HG03442 (cell line): ENCODE data around the gene SPHK2.

Experiments
- ATAC-seq: cut with Tn5 transposase; IDR thresholded peaks from one replicate; pipeline ENCODE4 v1.9.1; 2021; ENCODE audit warnings: mild to moderate bottlenecking, moderate library complexity; ENCODE audit not compliant: unreplicated experiment

Gene SPHK2

DNA sequence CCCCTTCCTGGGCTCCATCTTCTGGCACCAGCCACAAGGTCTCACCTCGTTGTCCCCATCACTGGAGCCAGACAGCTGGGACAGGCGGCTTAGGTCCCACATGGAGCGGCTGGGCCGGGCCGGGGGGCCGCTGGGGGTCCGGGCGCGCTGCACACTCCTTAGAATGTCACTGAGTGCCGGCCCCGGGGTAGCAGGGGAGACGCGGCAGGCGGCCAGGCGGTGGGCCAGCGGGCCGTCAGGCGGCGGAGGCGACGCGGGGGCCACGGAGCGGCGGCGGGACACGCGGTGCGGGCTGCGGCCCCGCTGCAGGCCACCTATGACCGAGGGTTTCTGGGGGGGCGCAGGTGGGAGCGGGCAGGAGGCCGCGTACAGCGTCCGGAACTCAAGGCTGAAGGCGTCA lies 15.9 kb upstream of the SPHK2 start:
- ATAC-seq, result no peak

DNA sequence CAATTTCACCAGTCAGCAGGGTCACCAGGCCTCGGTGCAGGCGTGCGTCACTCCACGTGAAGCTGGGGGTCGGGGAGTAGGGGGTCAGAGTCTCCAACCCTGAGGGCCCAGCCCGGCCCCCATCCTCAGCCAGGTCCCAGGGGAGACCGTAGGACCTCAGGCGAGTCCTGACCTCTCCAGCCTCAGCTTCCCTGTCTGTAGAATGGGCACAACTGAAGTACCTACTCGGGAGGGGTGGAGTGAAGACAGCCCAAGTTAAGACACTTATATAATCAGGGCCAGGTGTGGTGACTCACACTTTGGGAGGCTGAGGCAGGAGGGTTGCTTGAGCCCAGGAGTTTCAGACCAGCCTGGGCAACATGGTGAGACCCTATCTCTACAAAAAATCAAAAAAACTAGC lies 15.5 kb upstream of the SPHK2 start:
- no peak for ATAC-seq

DNA sequence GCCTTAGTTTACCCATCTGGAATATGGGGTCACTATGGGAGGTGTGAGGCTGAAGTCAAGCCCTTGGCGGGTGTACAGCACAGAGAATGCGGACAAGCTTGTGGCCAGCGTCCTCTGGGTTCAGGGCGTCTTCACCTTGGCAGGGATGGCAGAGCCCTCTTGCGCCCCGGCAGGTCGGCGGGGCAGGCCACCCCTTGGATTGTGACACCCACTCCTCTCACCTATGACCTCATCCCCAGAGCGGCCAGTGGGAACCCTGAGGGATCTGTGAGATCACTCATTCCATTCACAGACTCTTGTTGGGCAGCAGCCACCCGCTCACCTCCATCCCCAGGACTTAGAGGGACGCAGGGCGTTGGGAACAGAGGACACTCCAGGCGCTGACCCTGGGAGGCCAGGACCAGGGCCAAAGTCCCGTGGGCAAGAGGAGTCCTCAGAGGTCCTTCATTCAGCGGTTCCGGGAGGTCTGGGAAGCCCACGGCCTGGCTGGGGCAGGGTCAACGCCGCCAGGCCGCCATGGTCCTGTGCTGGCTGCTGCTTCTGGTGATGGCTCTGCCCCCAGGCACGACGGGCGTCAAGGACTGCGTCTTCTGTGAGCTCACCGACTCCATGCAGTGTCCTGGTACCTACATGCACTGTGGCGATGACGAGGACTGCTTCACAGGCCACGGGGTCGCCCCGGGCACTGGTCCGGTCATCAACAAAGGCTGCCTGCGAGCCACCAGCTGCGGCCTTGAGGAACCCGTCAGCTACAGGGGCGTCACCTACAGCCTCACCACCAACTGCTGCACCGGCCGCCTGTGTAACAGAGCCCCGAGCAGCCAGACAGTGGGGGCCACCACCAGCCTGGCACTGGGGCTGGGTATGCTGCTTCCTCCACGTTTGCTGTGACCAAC lies 12.6 kb upstream of the SPHK2 start, which contains the start of gene SPACA4:
SPACA4 (plus strand) TSS at position 280 of the 896 bp plus-strand sequence; CDS start at position 517, 237 bp downstream.
- ATAC-seq, result no peak

DNA sequence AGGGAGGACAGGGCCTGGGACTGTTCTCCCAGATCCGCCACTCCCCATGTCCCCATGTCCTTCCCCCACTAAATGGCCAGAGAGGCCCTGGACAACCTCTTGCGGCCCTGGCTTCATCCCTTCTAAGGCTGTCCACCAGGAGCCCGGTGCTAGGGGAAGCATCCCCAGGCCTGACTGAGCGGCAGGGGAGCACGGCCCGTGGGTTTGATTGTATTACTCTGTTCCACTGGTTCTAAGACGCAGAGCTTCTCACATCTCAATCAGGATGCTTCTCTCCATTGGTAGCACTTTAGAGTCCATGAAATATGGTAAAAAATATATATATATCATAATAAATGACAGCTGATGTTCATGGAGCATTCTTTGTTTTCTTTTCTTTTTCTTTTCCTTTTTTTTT lies 11.9 kb upstream of the SPHK2 start:
- ATAC-seq, result no peak

DNA sequence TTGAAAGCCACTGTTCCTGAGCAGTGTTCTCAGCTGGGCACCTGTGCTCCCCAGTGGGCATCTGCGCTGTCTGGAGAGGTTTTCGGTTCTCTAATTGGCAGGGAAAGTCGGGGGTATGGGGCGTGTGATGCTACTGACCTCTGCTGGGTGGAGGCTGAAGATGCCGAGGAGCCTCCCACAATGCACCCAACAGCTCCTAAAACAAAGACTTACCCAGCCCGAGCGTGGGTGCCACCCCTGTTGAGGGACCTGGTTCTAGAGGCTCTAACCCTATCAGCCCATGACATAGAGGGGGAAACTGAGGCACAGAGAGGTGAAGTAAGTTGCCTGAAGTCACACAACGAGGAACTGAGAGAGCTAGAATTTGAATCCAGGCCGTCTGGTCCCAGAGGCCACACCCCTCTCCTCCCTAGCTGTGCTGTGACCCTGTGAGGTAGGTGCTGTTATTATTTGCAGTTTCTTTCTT lies 10.5 kb upstream of the SPHK2 start:
- ATAC-seq, result no peak

DNA sequence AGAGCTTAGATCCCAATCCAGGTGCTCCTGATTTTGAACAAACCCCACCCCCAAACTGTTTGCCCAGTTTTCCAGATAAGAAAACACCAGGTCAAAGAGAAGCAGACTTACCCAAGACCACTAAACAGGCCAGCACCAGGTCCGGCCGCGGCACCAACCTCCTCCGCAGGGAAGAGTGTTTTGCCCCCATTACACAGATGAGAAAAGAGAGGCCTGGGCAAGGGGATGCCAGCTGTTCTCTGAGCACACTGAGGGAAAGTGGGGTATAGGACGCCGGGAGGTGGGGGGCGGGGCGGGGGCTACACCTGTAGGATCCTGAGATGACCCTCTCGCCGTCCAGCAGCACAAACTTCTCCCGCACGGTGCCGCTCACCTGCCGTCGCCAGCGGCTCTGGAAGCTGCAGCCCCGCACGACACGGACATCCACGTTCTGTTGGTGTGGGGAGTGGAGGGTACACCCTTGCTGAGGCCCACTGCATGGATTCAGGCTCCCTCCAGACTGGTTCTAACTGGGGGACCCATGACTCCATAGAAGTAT lies 9.7 kb upstream of the SPHK2 start:
- no peak for ATAC-seq

DNA sequence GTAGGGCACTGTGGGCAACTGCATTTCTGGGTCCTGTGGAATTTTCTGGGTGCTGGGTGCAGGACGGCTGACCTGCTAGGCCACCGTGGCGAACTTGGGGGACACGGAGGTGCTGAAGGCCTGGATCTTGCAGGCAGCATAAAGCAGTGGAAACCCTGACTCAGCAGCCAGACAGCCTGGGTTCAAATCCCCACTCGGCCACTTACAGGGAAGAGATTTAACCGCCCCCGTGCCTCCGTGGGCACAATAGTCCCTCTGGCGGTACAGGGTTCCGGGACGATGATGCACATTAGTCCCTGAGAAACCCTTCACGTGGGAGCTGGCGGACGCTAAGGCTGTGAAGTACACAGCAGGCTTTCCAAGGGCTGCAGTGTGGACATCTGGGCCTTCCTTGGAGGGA lies 7.4 kb upstream of the SPHK2 start:
- ATAC-seq, result no peak

DNA sequence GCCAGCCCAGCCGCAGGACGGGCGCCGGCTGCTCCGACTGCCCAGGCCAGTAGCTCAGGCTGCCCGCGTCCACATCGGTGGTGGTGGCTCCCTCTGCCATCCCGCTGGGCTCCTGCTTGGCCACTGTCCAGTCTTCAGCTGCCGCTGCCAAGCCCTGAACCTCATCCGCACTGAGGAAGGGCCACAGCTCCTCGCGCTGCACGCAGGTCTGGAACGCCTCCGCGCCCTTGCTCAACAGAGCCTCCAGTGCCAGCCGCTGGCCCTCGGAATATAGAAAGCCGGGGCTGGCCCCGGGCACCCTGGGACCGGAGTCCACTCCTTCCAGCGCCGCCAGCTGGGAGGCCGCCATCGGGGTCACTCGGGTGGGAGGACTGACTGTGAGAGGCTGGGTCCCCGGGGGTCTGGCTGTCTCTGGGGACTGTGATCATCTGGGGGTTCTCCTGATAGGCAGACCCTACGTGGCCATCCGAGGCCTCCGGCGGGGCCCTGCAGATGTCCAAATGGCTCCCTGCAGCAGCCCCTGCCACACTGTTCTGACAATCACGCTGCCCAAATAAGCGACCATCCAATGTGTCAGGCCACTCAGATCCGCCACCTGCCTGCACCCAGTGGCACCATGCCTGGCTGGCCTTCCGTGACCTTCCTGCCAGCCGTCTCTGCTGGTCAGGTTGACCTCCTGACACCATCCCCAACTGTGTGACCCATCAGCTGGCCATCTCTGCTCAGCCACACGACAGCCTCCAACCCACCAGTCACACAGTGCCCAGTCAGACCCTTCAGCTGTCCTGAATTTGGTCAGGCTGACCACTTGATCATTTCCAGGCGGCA lies 6.1 kb upstream of the SPHK2 start:
- ATAC-seq, result no peak

DNA sequence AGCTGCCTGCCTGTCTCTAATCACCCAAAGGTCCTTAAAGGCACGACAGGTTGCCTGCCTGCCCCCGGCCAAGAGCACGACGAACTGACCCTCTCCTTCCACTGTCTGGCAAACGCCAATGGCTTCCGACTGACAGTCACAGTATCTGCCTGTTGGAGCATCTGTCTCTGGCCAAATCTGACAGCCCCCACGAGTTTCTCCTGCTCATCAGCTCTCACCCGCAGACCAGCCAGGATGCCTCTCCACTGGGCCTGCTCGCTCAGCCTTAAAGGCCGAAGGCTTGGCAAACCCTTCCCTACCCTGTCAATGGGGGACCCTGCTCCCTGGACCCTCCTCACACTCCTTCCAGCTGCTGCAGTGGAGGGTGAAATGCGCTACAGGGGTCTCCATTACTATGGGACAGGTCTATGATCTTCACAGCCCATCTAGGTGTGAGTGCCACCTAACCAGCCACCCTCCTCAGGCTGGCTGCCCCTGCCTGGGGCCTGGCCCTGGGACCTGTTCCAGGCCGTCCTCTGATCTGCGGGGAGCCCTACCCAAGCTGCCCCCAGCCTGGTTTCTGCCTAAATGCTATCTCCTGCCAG lies 5.4 kb upstream of the SPHK2 start:
- no peak for ATAC-seq

DNA sequence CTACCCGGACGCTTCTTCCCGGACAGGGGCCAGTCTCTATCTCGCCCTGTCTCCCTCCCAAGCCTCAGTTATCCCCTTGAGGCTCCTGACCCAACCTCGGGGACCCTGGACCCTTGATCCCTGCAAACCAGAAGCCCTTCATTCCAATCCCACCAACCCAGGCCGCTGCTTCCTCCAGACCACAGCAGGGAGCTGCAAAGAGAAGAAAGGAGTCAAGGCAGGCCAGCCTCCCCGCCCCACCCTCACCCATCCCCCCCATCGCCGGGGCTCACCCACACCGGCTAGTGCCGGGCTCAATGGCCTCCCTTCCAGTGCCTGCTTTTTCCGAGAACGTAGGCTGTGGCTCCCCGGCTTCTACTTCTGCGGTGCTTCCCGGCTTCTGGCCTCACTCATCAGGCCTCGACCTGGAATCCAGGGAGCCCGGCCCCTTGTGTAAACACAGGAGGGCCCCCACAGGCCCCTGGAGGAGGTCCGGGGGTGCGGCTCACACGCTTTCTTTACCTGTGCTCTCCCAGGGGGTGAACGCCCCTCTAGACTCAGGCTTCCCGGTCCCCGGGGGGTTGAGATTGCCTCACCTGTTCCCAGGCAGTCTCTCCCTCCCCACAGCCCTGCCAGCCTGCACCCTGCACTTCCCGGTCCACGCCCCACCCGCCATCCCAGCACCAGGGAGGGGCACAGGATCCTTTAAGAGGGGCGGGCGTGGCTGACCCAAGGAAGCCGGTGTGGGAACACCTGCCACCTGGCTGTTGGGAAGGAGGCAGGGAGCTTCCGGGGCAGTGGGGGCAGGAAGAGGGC lies 4.7 kb upstream of the SPHK2 start, which contains the start of gene FAM83E:
FAM83E (minus strand) TSS at position 641 of the 795 bp plus-strand sequence. CDS start 1,704 bp downstream, outside the sequence.
- no peak for ATAC-seq

DNA sequence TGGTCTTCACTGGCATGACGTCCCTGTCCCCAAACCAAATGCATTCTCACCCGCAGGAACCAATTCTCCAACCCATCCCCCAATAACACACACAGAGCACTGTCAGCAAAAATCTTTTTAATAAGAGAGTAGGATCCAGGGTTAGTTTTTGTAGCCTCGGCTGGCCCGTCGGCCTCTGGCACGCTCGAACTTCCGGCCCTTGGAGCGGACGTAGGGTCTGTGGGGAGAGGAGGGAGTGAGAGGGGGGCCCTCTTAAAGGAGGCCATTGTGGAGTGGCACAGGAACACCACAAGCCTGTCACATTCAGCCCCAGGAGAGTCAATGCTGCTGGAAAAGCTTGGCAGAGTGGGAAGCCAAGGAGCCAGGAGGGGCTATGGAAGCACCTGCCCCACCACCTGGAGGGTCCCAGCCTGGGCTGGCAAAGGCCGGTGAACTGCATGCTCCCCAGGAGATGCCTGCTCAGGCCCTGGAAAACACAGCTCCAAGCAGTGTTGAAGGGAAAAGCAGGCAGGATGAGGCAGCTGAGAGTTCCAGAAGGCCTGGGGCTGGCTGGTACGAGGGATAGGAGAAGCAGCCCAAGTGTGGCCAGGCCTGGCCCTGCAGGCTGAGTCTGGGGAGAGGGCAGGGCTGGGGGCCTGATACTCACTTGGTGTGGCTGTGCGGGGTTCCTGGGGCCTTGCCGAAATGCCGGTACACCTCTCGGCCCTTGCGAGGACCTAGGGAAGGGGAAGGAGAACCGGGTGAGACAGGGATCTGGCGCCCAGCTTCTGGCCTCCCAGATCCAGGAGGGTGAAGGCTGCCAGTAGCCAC lies 3.9 kb upstream of the SPHK2 start:
- ATAC-seq, result no peak

DNA sequence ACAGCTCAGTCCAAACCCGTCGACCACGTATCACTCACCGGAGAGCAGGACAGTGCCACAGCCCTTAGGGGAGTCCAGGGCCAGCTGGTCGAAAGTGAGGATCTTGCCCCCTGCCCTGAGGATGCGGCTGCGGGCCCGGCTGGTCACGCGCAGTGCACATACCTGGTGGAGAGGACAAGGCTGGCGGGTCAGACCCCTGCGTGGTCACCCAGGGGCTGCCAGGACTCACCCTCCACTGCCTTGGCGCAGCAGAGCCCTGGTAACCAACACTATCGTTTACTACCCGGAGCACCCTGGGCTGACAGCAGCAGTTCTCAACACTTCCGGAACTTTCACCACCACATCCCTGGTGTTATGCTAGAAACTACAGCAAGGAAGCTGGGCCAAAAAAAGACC lies 3.3 kb upstream of the SPHK2 start:
- no peak for ATAC-seq

DNA sequence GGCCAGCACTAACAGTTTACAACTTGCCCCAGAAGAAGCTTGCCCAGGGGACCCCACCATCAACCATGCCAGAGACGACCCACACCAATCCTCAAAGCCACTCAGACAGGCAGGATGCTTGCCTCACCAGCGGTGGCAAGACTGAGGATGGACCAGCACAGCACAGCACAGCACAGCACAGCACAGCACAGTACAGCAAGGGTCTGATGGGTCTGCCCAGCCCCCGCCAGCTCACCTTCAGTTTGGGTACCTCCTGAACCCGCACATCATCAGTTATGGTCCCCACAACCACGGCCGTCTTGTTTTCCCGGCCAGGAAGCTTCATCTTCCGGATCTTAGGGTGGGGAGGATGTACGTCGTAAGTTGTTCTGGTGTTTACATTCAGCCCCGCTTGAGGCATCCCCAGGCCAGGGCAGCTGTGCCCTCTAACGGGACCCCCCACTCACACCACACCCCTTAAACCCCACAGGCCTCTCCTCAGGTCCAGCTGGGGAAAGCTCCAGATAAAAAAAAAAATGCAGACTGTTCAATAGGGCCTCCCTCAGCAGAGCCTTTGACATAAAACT lies 2.7 kb upstream of the SPHK2 start:
- no peak for ATAC-seq

DNA sequence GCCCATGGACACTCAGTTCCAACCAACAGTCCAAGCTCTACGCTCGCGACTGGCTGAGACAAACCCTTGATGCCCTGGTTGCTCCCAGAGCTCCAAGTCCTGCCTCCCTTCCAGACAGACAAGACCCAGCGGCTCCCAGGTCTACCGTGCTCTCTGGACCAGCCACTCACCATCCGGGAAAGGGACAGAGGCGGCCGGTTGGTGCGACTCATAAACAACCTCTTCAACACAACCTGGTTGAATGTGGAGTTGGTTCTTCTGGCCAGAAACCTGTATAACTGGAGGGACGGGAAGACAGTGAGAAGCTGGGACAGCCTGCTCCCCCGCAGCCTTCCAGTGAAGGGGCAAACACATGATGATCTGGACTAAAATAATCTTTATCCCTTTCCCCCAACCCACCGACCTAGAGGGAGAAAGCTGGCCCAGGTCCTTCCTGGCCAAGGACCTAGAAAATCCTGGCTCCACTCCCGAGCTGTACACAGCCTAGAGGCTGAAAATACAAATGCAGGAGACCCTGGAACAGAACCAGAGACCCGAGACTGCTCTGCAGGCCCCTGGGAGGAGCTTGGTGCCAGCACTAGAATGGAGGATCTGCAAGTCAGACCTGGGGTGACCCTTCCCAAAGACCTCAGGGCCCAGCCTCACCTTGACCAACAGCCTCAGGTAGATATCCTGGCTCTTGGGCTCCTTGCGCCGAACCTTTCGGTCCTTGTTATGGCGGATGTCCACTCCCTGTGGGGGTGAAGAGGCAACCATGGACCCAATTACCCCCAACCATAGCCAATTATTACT lies 2.0 kb upstream of the SPHK2 start:
- no peak for ATAC-seq

DNA sequence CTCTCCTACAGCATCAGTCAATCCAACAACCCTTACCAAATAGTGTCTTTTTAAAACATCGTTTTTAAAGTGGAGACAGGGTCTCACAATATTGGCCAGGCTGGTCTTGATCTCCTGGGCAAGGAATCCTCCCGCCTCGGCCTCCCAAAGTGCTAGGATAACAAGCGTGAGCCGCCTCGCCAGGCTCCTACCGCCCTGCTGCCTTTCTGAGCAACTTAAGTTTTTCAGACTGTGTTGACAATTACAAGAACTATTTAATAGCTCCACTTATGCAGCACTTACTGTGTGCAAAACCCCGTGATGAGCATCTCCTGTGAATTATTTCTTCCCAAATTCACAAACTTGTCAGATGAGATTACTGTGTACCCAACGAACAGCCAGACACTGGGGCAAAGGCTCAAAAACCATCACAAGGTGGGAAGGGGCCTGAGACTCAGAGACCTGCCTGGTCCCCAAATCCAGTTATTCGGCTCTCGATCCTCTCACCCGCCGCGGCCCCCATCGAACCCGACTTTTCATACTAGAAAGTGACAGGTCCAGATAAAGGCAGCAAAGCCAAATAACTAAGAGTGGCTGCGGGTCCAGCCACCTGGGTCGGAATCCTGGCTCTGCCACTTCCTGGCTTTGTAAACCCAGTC lies 909 bp upstream of the SPHK2 start:
- no peak for ATAC-seq

DNA sequence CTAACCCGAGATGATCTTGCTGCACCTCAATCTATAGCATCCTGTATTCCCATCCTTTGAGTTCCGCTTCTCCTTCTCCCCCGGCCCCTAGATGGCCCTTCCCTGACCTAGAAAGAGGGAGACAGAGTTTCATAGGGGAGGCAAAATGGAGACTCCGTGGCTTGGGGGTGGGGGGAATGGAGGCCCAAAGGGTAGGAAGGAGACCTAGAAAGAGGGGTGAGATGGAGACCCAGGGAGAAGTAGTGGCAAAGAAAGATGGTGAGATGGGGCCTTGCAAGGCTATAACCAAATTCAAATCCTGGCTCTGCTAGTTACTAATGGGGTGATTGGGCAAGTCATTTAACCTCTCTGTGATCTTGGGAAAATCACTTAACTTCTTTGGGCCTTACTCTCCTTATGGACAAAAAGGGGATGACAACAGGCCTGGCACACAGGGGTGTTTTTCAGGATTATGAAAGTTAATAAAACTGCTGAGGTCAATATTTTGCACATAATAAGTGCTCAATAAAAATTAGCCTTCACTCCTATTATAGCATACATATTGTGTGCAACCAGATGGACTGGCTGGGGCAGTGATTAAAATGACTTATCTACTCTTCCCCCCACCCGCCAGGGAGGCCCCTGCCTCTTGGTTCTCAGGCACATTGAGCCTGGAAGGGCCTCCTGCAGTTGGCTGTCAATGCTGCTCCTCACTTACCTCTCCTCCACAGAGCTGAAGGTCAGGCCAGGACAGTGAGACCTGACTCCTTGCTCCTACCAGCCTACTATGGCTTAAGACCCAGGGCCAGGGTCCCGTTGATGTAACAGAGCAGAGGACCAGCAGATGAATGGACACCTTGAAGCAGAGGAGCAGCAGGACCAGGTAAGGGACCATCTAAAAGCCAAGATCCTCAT lies 633 bp downstream of the SPHK2 start:
- no peak for ATAC-seq

DNA sequence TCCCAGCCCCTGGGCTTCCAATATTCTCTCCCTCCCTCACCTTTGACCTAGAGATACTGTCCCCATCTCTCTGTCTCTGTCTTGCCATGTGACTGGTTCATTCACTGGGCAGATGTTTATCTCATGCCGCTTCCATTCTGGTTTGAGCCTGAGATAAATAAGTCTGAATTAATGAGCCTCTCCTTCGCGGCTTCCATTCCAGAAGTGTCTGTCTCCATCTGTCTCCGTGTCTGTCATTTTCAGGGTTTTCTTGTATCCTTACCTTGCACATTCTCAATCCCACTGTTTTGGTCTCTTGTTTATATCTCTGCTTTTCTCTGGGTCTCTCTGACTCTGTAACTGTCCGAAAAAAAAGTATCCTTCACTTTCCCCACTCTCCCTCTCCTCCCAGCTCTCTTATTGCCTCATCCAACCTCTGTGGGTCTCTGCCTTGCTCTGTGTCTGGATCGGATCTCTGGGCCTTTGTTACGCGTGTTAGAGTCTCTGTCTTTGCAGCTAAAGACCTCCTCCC lies 4.3 kb downstream of the SPHK2 start:
- ATAC-seq, result no peak
